Measurements from ENCODE around the gene UGT2B15. TPM values are rescaled to one million over a fixed set of nuclear protein-coding genes. Genes with fewer than 3 reads are reported as not detected.
"Not testable (repeated sequence)": the region's sequence is repeated elsewhere in the genome, so short reads cannot be mapped to it uniquely, and the experiment has no call there.

UGT2B15 gene
- total and polyA plus RNA-seq, 12 donors: not detected

DNA sequence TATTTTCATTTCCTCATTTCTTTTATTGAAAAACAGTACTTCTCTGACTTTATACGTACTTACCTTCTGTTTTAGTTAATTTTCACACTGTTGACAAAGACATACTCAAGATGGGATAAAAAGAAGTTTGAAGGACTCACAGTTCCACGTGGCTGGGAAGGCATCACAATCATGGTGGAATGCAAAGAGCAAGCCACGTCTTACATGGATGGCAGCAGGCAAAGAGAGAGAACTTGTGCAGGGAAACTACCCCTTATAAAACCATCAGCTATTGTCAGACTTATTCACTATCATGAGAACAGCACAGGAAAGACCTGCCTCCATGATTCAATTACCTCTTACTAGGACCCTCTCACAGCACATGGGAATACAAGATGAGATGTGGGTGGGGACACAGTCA lies 20.7 kb upstream of the UGT2B15 start:
- 60 to 63% methylated on average over 3 of the region's 3 CpGs for WGBS, 2 donors

DNA sequence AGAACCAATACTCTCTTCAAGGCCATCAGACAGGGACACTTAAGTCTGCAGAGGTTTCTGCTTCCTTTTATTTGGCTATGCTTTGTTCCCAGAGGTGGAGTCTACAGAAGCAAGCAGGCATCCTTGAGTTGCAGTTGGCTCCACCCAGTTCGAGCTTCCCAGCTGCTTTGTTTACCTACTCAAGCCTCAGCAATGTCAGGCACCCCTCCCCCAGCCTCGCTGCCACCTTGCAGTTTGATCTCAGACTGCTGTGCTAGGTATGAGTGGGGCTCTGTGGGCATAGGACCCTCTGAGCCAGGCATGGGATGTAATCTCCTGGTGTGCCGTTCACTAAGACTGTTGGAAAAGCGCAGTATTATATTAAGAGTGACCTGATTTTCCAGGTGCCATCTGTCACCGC lies 12.6 kb upstream of the UGT2B15 start:
- Histone ChIP-seq H3K4me1 (no peaks in the 10 kb centered on the region), H3K27me3 (no peaks in the 10 kb centered on the region), H3K9me3 (peaks cover 0 to 42% (median 0%) of the 10 kb centered on the region in 11 donors), H3K4me3 (no peak overlapping the region), H3K36me3 (no peaks in the 10 kb centered on the region), H3K27ac (no peak overlapping the region)
- intact Hi-C loops (cut with DNase I): no loop called here
- ATAC-seq (no peak), DNase-seq (no peak)
- 73 to 81% methylated on average over 5 of the region's 5 CpGs for WGBS, 2 donors
- TF ChIP-seq CTCF (IDR thresholded peaks at IDR 0.05): no peak

More for the DNA sequence above, 20.7 kb upstream of the UGT2B15 start:
- no peak overlapping the region for H3K4me3 ChIP-seq
- no peak for TF ChIP-seq CTCF (IDR thresholded peaks at IDR 0.05)
- DNase-seq (no peak), ATAC-seq (no peak)
- intact Hi-C loops (cut with DNase I): no loop called here
- H3K9me3 ChIP-seq: peaks cover 0 to 37% (median 0%) of the 10 kb centered on the region in 11 donors
- no peaks in the 10 kb centered on the region for H3K4me1 ChIP-seq
- no peaks in the 10 kb centered on the region for H3K27me3 ChIP-seq
- no peak overlapping the region for H3K27ac ChIP-seq
- no peaks in the 10 kb centered on the region for H3K36me3 ChIP-seq

DNA sequence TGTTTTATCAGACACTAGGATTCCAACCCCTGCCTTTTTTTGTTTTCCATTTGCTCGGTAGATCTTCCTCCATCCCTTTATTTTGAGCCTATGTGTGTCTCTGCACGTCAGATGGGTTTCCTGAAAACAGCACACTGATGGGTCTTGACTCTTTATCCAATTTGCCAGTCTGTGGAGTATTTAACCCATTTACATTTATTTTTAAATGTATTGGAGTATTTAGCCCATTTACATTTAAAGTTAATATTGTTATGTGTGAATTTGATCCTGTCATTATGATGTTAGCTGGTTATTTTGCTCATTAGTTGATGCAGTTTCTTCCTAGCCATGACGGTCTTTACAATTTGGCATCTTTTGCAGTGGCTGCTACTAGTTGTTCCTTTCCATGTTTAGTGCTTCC lies 10.8 kb upstream of the UGT2B15 start:
- H3K4me1 ChIP-seq; H3K27me3 ChIP-seq; intact Hi-C loops (cut with DNase I); H3K36me3 ChIP-seq; H3K4me3 ChIP-seq; H3K27ac ChIP-seq; DNase-seq; ATAC-seq: not testable (repeated sequence)
- 77 to 81% methylated on average over 3 of the region's 3 CpGs for WGBS, 2 donors
- peaks cover 0 to 37% (median 0%) of the 10 kb centered on the region in 11 donors for H3K9me3 ChIP-seq

- intact Hi-C loops (cut with DNase I): no loop called here
- no peak for ATAC-seq
Measured at GRCh38 chr4:68673143-68673542, 2.7 kb upstream of the UGT2B15 start.

More at GRCh38 chr4:68673143-68673542, 2.7 kb upstream of the UGT2B15 start:
- no peak for DNase-seq
- Histone ChIP-seq H3K27me3 (no peaks in the 10 kb centered on the region), H3K36me3 (no peaks in the 10 kb centered on the region), H3K9me3 (peaks cover 0 to 3% (median 0%) of the 10 kb centered on the region in 11 donors), H3K27ac (no peak overlapping the region), H3K4me1 (no peaks in the 10 kb centered on the region), H3K4me3 (no peak overlapping the region)
- WGBS, 2 donors: 91% methylated on average over 7 of the region's 7 CpGs
- no peak for TF ChIP-seq CTCF (IDR thresholded peaks at IDR 0.05)

Data from heart right ventricle (tissue), 16 donors.